Sigmoid colon (tissue), 4 donors: Measurements from ENCODE around the gene PITX3.

Experiments used
- EP300 ChIP-seq, 4 donors: sonication (generic); formaldehyde crosslinking; IDR thresholded peaks; one replicate each; pipeline ENCODE4 v1.6.1; 2017; ENCODE audit warnings: antibody characterized with exemption in 4 of 4
- POLR2A ChIP-seq, 2 donors: fragments of 450-650 bp; IDR thresholded peaks; one replicate each; pipeline ENCODE4 v1.6.1; 2016; ENCODE audit warnings: antibody characterized with exemption in 2 of 2, mild to moderate bottlenecking in 2 of 2, moderate library complexity in 2 of 2
- TF ChIP-seq, protein P1 (sequence below), 4 experiments: fragments of 450-650 bp in 3 of 4; fragments of 200-600 bp in 1 of 4; IDR thresholded peaks; one replicate each; pipeline ENCODE4 v1.5.1; 2016 to 2019; ENCODE audit warnings: antibody characterized with exemption in 4 of 4, mild to moderate bottlenecking in 3 of 4, moderate library complexity in 2 of 4

- TF ChIP-seq, protein P1, sequence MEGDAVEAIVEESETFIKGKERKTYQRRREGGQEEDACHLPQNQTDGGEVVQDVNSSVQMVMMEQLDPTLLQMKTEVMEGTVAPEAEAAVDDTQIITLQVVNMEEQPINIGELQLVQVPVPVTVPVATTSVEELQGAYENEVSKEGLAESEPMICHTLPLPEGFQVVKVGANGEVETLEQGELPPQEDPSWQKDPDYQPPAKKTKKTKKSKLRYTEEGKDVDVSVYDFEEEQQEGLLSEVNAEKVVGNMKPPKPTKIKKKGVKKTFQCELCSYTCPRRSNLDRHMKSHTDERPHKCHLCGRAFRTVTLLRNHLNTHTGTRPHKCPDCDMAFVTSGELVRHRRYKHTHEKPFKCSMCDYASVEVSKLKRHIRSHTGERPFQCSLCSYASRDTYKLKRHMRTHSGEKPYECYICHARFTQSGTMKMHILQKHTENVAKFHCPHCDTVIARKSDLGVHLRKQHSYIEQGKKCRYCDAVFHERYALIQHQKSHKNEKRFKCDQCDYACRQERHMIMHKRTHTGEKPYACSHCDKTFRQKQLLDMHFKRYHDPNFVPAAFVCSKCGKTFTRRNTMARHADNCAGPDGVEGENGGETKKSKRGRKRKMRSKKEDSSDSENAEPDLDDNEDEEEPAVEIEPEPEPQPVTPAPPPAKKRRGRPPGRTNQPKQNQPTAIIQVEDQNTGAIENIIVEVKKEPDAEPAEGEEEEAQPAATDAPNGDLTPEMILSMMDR (IDR thresholded peaks at IDR 0.05), result no peak
- TF ChIP-seq EP300 (IDR thresholded peaks at IDR 0.05) (no peak), POLR2A (IDR thresholded peaks at IDR 0.05) (no peak)
Observed at GRCh38 chr10:102230861-102231356, 10.4 kb downstream of the PITX3 start.
